GM19324 (cell line): ENCODE measurements around the gene NFIC.

Experiments used
- ATAC-seq: cut with Tn5 transposase; IDR thresholded peaks from one replicate; pipeline ENCODE4 v1.9.1; 2021; ENCODE audit warnings: mild to moderate bottlenecking, moderate library complexity; ENCODE audit not compliant: unreplicated experiment, low FRiP score

The NFIC gene

DNA sequence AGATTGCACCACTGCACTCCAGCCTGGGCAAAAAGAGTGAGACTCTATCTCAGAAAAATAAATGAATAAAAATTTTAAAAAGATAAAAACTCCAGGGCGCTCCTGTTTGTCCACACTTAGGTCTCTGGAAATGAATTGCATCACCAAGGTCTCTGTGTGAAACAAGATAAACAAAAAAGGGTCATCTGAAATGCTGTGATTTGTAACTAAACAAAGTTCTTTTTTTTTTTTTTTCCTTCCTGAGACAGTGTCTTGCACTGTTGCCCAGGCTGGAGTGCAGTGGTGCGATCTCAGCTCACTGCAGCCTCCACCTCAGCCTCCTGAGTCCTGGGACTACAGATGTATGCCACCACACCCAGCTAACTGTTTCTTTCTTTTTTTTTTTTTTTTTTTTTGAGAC, 151.3 kb downstream of the NFIC start:
- ATAC-seq = no peak

DNA sequence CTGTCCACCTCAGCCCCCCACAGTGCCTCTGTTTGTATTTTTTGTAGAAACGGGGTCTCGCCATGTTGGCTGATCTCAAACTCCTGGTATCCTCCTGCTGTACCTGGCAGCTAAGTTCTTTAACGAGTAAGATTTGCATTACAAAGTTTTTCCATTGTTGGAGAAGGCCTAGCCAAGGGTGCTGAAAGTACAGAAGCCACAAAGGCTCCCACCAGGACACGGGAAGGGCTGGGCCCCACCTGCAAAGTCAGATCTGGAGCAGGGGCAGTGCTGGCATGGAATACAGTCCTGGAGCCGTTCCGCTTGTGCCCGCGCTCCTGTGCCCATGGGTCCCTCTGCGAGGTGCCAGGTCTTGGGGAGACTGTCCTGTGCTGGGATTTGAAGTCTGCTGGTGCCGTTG, 151.9 kb downstream of the NFIC start:
- ATAC-seq = no peak

GRCh38 chr19:3518659-3519058, 152.3 kb downstream of the NFIC start:
- no peak for ATAC-seq
